Measurements from ENCODE around the gene LRRC14B. TPM values are rescaled to one million over a fixed set of nuclear protein-coding genes. Genes with fewer than 3 reads are reported as not detected.

LRRC14B gene
- total RNA-seq, 1 experiment from 2014 or later, result not detected

GRCh38 chr5:169071-169727 is 22.1 kb upstream of the LRRC14B start:
- no peak for DNase-seq (ENCODE audit: low spot score)
- no peaks in the 10 kb centered on the region for H3K9me3 ChIP-seq (ENCODE audit: low read depth, low read length, poor library complexity, severe bottlenecking)
- BruUV-seq (replicated peaks), result no TSS peak
- H3K27ac ChIP-seq (ENCODE audit: low read depth, low read length, poor library complexity, severe bottlenecking), result no peak overlapping the region
- intact Hi-C loops (cut with micrococcal nuclease; ENCODE audit: unreplicated experiment), result no loop called here
- TF ChIP-seq CTCF (conservative IDR thresholded peaks at IDR 0.05; ENCODE audit: low read depth, low read length) (no peak), EZH2 (IDR thresholded peaks at IDR 0.05; ENCODE audit: borderline replicate concordance, low read depth, low read length, poor library complexity, severe bottlenecking) (no peak)
- ChIA-PET CTCF (interaction anchor here (0.7 kb wide), 1 partner anchor 920 kb away, joined by 3 read pairs; no protein-coding TSS in a partner anchor), POLR2A (ENCODE audit: low non-redundant PET) (no interaction called here)
- no peak overlapping the region for H3K4me3 ChIP-seq (ENCODE audit: low read depth, low read length, poor library complexity, severe bottlenecking)
- H3K27me3 ChIP-seq (replicated peaks; ENCODE audit: insufficient read depth, low read depth, low read length, poor library complexity), result no peaks in the 10 kb centered on the region
- H3K4me1 ChIP-seq (ENCODE audit: insufficient read depth, low read length, poor library complexity, severe bottlenecking), result no peaks in the 10 kb centered on the region
- H3K36me3 ChIP-seq (ENCODE audit: insufficient read depth, low read length, poor library complexity, severe bottlenecking), result no peaks in the 10 kb centered on the region

- H3K27me3 ChIP-seq (replicated peaks; ENCODE audit: insufficient read depth, low read depth, low read length, poor library complexity), result no peaks in the 10 kb centered on the region
- no peaks in the 10 kb centered on the region for H3K4me1 ChIP-seq (ENCODE audit: insufficient read depth, low read length, poor library complexity, severe bottlenecking)
- intact Hi-C loops (cut with micrococcal nuclease; ENCODE audit: unreplicated experiment), result no loop called here
- no peak overlapping the region for H3K4me3 ChIP-seq (ENCODE audit: low read depth, low read length, poor library complexity, severe bottlenecking)
- no peaks in the 10 kb centered on the region for H3K36me3 ChIP-seq (ENCODE audit: insufficient read depth, low read length, poor library complexity, severe bottlenecking)
- H3K9me3 ChIP-seq (ENCODE audit: low read depth, low read length, poor library complexity, severe bottlenecking), result no peaks in the 10 kb centered on the region
- no peak for DNase-seq (ENCODE audit: low spot score)
- no TSS peak for BruUV-seq (replicated peaks)
- no peak overlapping the region for H3K27ac ChIP-seq (ENCODE audit: low read depth, low read length, poor library complexity, severe bottlenecking)
- ChIA-PET POLR2A (ENCODE audit: low non-redundant PET) (no interaction called here), CTCF (interaction anchor here (0.7 kb wide), 1 partner anchor 920 kb away, joined by 3 read pairs; no protein-coding TSS in a partner anchor)
- TF ChIP-seq EZH2 (IDR thresholded peaks at IDR 0.05; ENCODE audit: borderline replicate concordance, low read depth, low read length, poor library complexity, severe bottlenecking) (no peak), CTCF (conservative IDR thresholded peaks at IDR 0.05; ENCODE audit: low read depth, low read length) (no peak)
Observed at GRCh38 chr5:169728-170094, 21.6 kb upstream of the LRRC14B start.

- ChIA-PET CTCF (no interaction called here), POLR2A (ENCODE audit: low non-redundant PET) (no interaction called here)
- Histone ChIP-seq H3K36me3 (ENCODE audit: insufficient read depth, low read length, poor library complexity, severe bottlenecking) (no peaks in the 10 kb centered on the region), H3K27me3 (replicated peaks; ENCODE audit: insufficient read depth, low read depth, low read length, poor library complexity) (no peaks in the 10 kb centered on the region), H3K9me3 (ENCODE audit: low read depth, low read length, poor library complexity, severe bottlenecking) (no peaks in the 10 kb centered on the region), H3K4me3 (ENCODE audit: low read depth, low read length, poor library complexity, severe bottlenecking) (no peak overlapping the region), H3K27ac (ENCODE audit: low read depth, low read length, poor library complexity, severe bottlenecking) (no peak overlapping the region), H3K4me1 (ENCODE audit: insufficient read depth, low read length, poor library complexity, severe bottlenecking) (no peaks in the 10 kb centered on the region)
- no peak for DNase-seq (ENCODE audit: low spot score)
- no peak for TF ChIP-seq EZH2 (IDR thresholded peaks at IDR 0.05; ENCODE audit: borderline replicate concordance, low read depth, low read length, poor library complexity, severe bottlenecking)
- no peak for TF ChIP-seq CTCF (conservative IDR thresholded peaks at IDR 0.05; ENCODE audit: low read depth, low read length)
- no TSS peak for BruUV-seq (replicated peaks)
- intact Hi-C loops (cut with micrococcal nuclease; ENCODE audit: unreplicated experiment), result no loop called here
Observed at GRCh38 chr5:170971-171800, 20.1 kb upstream of the LRRC14B start.

Data from A673 (cell line).